GM19455 (cell line): ENCODE results near the gene ACSF2.
"Not testable (repeated sequence)": the region's sequence is repeated elsewhere in the genome, so short reads cannot be mapped to it uniquely, and the experiment has no call there.

ENCODE experiments used
- ATAC-seq: cut with Tn5 transposase; IDR thresholded peaks from one replicate; pipeline ENCODE4 v1.9.1; 2021; ENCODE audit not compliant: unreplicated experiment

The ACSF2 gene

DNA sequence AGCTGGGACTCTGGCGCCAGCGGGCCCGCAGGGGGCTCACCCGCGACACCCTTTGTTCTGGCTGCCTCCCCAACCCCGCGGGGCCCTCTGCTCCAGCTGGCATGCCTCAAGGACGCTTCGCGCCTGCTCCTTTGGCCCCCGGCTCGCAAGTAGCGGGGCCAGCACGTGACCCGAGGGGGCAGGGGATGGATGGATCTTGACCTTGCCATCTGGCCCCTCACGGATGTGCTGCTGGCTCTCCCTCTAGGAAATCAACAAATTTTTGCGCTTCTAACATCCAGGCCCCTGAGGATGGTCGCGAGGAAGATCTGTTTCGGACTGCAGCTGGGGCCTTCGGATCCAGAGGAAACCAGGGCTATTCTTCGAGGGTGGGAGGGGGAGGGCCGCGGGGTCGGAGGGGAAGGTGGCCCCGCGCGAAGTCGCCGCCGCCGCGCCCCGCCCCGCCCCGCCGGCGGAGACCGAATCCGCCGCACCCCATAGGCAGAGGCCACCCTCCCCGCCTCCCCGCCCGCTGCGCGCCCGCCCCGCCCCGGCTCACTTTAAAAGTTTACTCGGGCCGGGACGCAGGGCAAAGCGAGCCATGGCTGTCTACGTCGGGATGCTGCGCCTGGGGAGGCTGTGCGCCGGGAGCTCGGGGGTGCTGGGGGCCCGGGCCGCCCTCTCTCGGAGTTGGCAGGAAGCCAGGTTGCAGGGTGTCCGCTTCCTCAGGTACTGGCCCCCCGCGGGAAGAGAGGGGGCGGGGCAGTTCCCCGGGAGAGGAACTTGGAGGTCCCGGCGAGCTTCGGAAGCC lies at the start of gene ACSF2:
ACSF2 (plus strand) TSS at position 537 of the 790 bp plus-strand sequence; CDS start at position 581, 44 bp downstream.
- ATAC-seq = peak; percentile 63

DNA sequence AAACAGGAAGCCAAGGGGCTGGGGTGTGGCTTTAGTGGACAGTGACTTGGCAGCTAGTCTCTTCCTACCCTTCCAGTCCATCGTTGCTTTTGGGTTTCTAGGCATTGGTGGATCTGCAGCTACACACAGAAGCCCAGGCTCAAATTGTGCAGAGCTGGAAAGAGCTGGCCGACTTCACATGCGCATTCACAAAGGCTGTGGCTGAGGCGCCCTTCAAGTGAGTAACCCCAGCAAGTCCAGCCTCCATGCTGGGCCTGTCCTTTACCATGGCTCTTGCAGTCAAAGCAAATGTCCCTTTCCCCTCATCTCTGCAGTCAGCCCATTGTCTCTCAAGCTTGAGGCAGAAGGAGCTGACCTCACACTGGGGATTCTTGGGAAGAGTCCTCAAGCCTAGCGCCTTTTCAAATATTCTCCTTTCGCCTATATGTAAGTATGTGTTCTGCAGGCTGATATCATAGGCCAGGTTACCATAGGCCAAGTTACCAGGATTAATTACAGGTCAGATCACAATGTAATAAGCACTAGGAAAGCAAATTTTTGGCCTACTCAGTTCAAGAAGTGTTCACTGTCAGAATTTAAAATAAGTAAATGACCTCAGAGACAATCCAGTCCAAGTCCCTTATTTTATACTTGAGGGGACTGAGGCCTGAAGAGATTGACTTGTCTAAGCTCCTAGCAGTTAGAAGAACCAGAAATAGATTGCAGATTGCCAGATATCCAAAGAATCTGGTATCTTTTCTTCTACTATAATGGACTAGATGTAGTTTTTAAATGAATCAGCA lies 46.5 kb upstream of the ACSF2 start:
- ATAC-seq = no peak

DNA sequence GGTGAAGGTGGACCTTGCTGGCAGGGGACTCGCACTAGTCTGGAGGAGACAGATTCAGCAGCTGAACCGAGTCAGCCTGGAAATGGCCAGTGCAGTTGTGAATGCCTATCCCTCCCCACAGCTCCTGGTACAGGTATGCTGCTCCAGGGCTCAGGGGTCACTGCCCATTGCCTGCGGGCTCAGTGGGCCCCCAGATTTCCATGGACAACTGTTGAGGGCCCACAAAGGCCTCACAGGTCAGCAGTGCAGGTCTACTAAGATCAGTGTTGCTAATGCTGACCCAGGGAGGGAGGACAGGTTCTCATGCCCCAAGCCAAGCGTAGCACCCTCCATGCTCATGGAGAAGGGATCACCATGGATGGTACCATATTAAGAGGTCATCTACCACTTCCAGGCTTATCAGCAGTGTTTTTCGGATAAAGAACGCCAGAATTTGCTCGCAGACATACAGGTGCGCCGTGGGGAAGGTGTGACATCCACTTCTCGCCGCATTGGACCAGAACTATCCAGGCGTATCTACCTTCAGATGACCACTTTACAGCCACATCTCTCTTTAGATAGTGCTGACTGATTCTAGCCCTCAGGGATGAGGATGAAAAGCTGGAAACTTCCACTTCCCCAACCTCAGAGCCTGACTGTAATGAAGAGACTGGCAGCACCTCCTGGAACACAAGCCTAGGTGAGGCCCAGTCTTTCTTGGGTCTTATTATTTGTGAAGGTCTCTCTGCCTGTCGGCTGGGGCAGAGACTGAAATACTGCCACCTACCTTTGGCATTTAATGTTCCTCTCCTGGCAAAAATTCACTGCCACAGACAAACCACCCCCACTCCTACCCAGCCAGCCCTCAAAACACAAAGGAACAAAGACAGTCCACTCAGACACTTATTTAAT lies 45.4 kb upstream of the ACSF2 start:
- ATAC-seq = no peak

- no peak for ATAC-seq
Observed at GRCh38 chr17:50381260-50381815, 44.7 kb upstream of the ACSF2 start.

- ATAC-seq = no peak
Observed at GRCh38 chr17:50381920-50382319, 44.1 kb upstream of the ACSF2 start.

GRCh38 chr17:50382931-50383330 lies 43.1 kb upstream of the ACSF2 start:
- ATAC-seq = no peak

DNA sequence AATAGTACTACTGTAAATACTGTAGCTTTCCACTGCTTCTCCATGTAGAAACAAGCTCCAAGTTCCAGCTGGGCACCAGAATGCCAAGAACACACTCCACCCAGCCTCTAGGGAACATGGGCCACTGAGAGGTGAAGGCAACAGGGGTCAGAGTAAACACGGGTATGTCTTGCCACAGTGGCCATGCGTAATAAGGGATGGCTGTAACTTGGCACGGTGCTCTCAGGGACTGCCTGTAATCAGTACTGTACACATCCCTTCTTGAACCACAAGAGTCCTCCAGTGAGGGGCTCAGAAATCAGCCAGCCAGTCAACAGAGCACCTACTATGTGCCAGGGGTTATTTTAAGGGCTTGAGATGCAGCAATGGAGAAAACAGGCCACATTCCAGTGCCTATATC lies 39.5 kb upstream of the ACSF2 start:
- ATAC-seq = no peak

DNA sequence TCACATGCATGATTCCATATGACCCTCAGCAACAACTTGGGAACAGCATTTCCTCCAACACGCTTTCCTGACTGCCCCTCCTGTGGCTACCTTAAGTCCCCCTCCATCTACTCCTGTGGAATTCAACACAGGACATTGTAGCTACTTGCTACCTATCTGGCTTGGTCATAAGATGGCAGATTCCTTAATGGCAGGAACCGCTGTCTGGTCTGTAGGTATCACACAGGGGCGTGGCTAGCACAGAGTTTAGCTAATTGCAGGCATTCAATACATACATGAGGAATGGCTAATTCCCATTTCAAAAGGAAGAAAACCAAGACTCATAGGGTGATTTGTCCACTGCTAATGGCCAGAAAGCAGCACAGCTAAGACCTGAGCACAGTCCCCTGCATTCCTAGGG lies 37.3 kb upstream of the ACSF2 start:
- no peak for ATAC-seq

- ATAC-seq = no peak
Observed at GRCh38 chr17:50389534-50389933, 36.5 kb upstream of the ACSF2 start.

- no peak for ATAC-seq
Observed at GRCh38 chr17:50392621-50393020, 33.4 kb upstream of the ACSF2 start.

- no peak for ATAC-seq
Observed at GRCh38 chr17:50393700-50394099, 32.3 kb upstream of the ACSF2 start.

- ATAC-seq = no peak
Observed at GRCh38 chr17:50394711-50395110, 31.3 kb upstream of the ACSF2 start.

GRCh38 chr17:50396261-50397110 lies 29.5 kb upstream of the ACSF2 start:
- ATAC-seq = peak; percentile 23

DNA sequence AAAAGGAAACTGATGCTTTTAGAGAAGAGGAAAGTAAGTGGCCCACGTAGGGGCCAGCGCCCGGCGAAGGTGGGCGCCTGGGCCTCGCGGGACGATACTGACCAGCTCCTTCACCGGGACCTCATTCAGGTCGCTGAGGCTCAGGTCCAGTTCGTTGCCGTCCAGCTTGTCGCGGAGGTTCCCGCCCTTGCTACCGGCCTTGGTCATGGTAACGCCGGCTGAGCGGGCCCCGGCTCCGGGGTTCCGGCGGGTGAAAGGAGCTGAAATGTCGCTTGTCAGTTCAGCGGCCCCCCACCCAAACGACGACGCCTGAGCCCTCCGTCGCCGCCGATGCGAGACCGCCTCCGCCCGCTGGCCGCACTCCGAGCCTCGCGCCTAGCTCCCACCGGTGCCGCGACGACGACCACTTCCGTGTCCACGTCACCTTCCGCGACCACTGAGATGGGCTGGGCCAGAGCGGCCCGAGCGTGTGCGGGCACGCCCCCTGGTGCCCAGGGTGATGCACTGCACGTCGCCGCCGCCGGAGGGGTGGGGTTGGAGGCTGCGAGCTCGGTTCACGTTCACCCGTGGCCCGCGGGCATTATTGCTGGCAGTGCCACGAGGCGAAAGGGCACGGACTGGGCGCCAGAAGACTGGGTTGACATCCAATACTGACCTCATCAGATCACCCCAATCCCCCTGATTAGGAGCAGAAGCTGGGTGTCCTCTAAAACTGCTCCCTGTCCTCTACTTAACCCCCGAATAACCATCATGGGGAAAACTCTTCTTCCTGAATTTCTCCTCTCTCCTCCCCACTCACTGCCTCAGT lies 28.7 kb upstream of the ACSF2 start, which contains the start of gene LRRC59:
LRRC59 (minus strand) TSS at position 413 of the 808 bp plus-strand sequence; CDS start at position 207, 206 bp downstream.
- peak; percentile 91 for ATAC-seq

- ATAC-seq = no peak
Observed at GRCh38 chr17:50397919-50398285, 28.1 kb upstream of the ACSF2 start.

DNA sequence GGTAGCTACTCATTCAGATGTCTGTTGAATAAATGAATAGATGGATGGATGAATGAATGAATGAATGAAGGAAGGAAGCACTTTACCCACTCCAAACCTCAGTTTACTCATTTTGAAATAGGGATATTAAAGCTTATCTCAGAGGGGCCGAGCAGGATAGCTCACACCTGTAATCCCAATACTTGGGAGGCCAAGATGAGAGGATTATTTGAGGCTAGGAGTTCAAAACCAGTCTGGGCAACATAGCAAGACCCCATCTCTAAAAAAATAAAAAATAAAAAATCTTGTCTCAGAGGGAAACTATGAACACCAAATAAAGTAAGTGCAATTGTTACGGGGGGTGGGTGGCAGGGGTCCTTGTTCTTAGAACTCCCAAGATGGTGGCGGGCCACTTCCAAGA lies 27.3 kb upstream of the ACSF2 start:
- ATAC-seq = not testable (repeated sequence)

GRCh38 chr17:50399591-50399990 lies 26.4 kb upstream of the ACSF2 start:
- not testable (repeated sequence) for ATAC-seq

DNA sequence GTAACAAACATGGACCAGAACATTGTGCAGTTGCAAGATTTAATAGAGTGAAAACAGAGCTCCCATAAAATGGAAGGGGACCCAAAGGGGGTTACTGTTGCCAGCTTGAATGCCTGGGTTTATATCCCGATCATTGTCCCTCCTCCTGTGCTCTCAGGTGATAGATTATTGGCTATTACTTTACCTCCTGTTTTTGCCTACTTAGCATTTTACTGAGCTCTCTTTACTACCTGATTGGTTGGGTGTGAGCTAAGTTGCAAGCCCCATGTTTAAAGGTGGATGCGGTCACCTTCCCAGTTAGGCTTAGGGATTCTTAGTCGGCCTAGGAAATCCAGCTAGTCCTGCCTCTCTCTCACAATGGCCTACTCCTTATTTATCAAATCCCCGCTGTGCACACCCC lies 20.7 kb upstream of the ACSF2 start:
- ATAC-seq = not testable (repeated sequence)

- no peak for ATAC-seq
Observed at GRCh38 chr17:50406578-50406977, 19.4 kb upstream of the ACSF2 start.
